Mesenchymal stem cell (in vitro differentiated cells and primary cell): ENCODE measurements around the gene SRGAP1.

Experiments
- DNase-seq: peaks from one replicate; pipeline ENCODE4 v3.0.0-alpha.2; 2013
- H2AFZ ChIP-seq: one replicate; pipeline ENCODE4 v1.6.1; 2013; ENCODE audit warnings: low read depth, mild to moderate bottlenecking, control low read depth, inconsistent platforms, low read length, moderate library complexity
- H2AK5ac ChIP-seq: 2 replicates; pipeline ENCODE4 v1.6.1; 2013; ENCODE audit warnings: low read length, moderate library complexity, mild to moderate bottlenecking, inconsistent platforms; ENCODE audit not compliant: severe bottlenecking
- H2BK120ac ChIP-seq: one replicate; pipeline ENCODE4 v1.6.1; 2013; ENCODE audit warnings: low read depth, mild to moderate bottlenecking, inconsistent platforms, low read length, moderate library complexity
- H2BK12ac ChIP-seq, 2 experiments: one replicate each; pipeline ENCODE4 v1.6.1; 2013; ENCODE audit warnings: inconsistent platforms in 2 of 2, low read length in 2 of 2, mild to moderate bottlenecking in 2 of 2, moderate library complexity in 2 of 2, control low read depth in 1 of 2
- H2BK15ac ChIP-seq: one replicate; pipeline ENCODE4 v1.6.1; 2013; ENCODE audit warnings: mild to moderate bottlenecking, low read depth, inconsistent platforms; ENCODE audit not compliant: poor library complexity, severe bottlenecking
- H2BK5ac ChIP-seq: 2 replicates; pipeline ENCODE4 v1.6.1; 2013; ENCODE audit warnings: low read depth, mild to moderate bottlenecking, low read length, control low read depth, inconsistent platforms; ENCODE audit not compliant: poor library complexity, severe bottlenecking
- H3K14ac ChIP-seq, 2 experiments: one replicate each; pipeline ENCODE4 v1.6.1; 2013; ENCODE audit warnings: inconsistent platforms in 2 of 2, low read length in 2 of 2, control low read depth in 1 of 2, mild to moderate bottlenecking in 1 of 2, moderate library complexity in 1 of 2
- H3K18ac ChIP-seq, 2 experiments: one replicate each; pipeline ENCODE4 v1.6.1; 2013; ENCODE audit warnings: inconsistent platforms in 2 of 2, low read length in 2 of 2, control low read depth in 1 of 2, low read depth in 1 of 2, mild to moderate bottlenecking in 1 of 2
- H3K23ac ChIP-seq, 2 experiments: one replicate each; pipeline ENCODE4 v1.6.1; 2013; ENCODE audit warnings: inconsistent platforms in 2 of 2, low read length in 2 of 2, mild to moderate bottlenecking in 2 of 2, moderate library complexity in 2 of 2, control low read depth in 1 of 2
- H3K27ac ChIP-seq: 2 replicates; pipeline ENCODE4 v1.5.1; 2013; ENCODE audit warnings: mild to moderate bottlenecking, moderate library complexity, low read length, control low read depth, inconsistent platforms; ENCODE audit not compliant: poor library complexity, severe bottlenecking
- H3K27me3 ChIP-seq, 2 experiments: 2 replicates each; pipeline versions ENCODE4 v1.6.1 to v1.7.0; 2013; ENCODE audit warnings: low read length in 2 of 2, mild to moderate bottlenecking in 2 of 2, moderate library complexity in 2 of 2, control low read depth in 1 of 2, inconsistent platforms in 1 of 2; ENCODE audit not compliant: control insufficient read depth in 1 of 2, insufficient read depth in 1 of 2
- H3K36me3 ChIP-seq, 2 experiments: 2 replicates each; pipeline versions ENCODE4 v1.6.1 to v1.7.0; 2013; ENCODE audit warnings: low read length in 2 of 2, control low read depth in 1 of 2, inconsistent platforms in 1 of 2, low read depth in 1 of 2, mild to moderate bottlenecking in 1 of 2; ENCODE audit not compliant: insufficient read depth in 2 of 2, control insufficient read depth in 1 of 2
- H3K4ac ChIP-seq, 2 experiments: one replicate each; pipeline ENCODE4 v1.6.1; 2013; ENCODE audit warnings: inconsistent platforms in 2 of 2, low read length in 2 of 2, mild to moderate bottlenecking in 2 of 2, moderate library complexity in 2 of 2, control low read depth in 1 of 2, low read depth in 1 of 2
- H3K4me1 ChIP-seq: 2 replicates; pipeline ENCODE4 v1.6.1; 2013; ENCODE audit warnings: low read depth, low read length, control low read depth; ENCODE audit not compliant: control insufficient read depth, insufficient read depth
- H3K4me2 ChIP-seq: 2 replicates; pipeline ENCODE4 v1.6.1; 2013; ENCODE audit warnings: low read length, mild to moderate bottlenecking, inconsistent platforms; ENCODE audit not compliant: poor library complexity, severe bottlenecking
- H3K4me3 ChIP-seq, 2 experiments: 2 replicates each; pipeline versions ENCODE4 v1.5.1 to v1.7.0; 2013; ENCODE audit warnings: low read length in 2 of 2, mild to moderate bottlenecking in 2 of 2, control low read depth in 1 of 2, low read depth in 1 of 2; ENCODE audit not compliant: insufficient read depth in 1 of 2
- H3K79me1 ChIP-seq: replicated peaks from 2 replicates; pipeline ENCODE4 v1.6.1; 2013; ENCODE audit warnings: mild to moderate bottlenecking, control low read depth, low read length, inconsistent platforms; ENCODE audit not compliant: poor library complexity, severe bottlenecking
- H3K9ac ChIP-seq: 2 replicates; pipeline ENCODE4 v1.7.0; 2013; ENCODE audit warnings: mild to moderate bottlenecking, low read length, moderate library complexity
- H3K9me3 ChIP-seq: 2 replicates; pipeline ENCODE4 v1.7.0; 2013; ENCODE audit warnings: mild to moderate bottlenecking, low read length; ENCODE audit not compliant: control insufficient read depth
- H4K8ac ChIP-seq: one replicate; pipeline ENCODE4 v1.6.1; 2013; ENCODE audit warnings: inconsistent platforms, mild to moderate bottlenecking, low read length, moderate library complexity
- H4K91ac ChIP-seq: one replicate; pipeline ENCODE4 v1.6.1; 2013; ENCODE audit warnings: mild to moderate bottlenecking, low read length, inconsistent platforms
- whole genome bisulfite sequencing: methylation state at CpG from one replicate; pipeline ENCODE4 v1.1.7; 2013; ENCODE audit warnings: mixed read lengths; 5-methylcytosine and 5-hydroxymethylcytosine counted together

Gene SRGAP1

GRCh38 chr12:64172143-64172970 lies 327.9 kb downstream of the SRGAP1 start:
- H2BK5ac ChIP-seq: no peak overlapping the region
- no peaks in the 10 kb centered on the region for H3K27me3 ChIP-seq
- DNase-seq: no peak
- peak overlapping the region; percentile 70 for H3K9ac ChIP-seq
- no peaks in the 10 kb centered on the region for H3K4me1 ChIP-seq
- H3K79me1 ChIP-seq: no peaks in the 10 kb centered on the region
- no peaks in the 10 kb centered on the region for H3K36me3 ChIP-seq
- H2AK5ac ChIP-seq: no peak overlapping the region
- no peak overlapping the region for H2BK120ac ChIP-seq
- peak overlapping the region; percentile 19 for H4K8ac ChIP-seq
- no peak overlapping the region for H3K4ac ChIP-seq
- peak overlapping the region in 1 of 2 experiments; percentile 96 for H2BK12ac ChIP-seq
- no peak overlapping the region for H2AFZ ChIP-seq
- no peak overlapping the region for H3K4me3 ChIP-seq
- peak overlapping the region in 1 of 2 experiments; percentile 16 for H3K18ac ChIP-seq
- H3K9me3 ChIP-seq: no peaks in the 10 kb centered on the region
- H2BK15ac ChIP-seq: no peak overlapping the region
- H4K91ac ChIP-seq: no peak overlapping the region
- no peak overlapping the region for H3K23ac ChIP-seq
- WGBS: 27% methylated on average over 1 of the region's 1 CpG
- no peak overlapping the region for H3K4me2 ChIP-seq
- no peak overlapping the region for H3K27ac ChIP-seq
- H3K14ac ChIP-seq: no peak overlapping the region

DNA sequence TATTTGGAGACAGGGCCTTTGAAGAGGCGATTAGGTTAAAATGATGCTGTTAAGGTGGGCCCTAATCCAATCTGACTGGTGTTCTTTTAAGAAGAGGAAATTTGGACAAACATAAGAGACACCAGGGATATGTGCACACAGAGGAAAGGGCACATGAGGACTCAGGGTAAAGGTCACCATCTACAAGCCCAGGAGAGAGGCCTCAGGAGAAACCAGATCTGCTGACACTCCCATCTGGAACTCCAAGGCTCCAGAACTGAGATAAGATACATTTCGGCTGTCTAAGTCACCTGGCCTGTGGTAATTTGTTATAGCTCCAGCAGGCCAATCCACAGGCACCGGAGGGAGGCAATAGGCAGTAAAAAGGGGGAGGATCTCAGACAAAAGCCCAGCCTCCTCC lies 329.0 kb downstream of the SRGAP1 start:
- peak overlapping the region in 1 of 2 experiments; percentile 24 for H3K4ac ChIP-seq
- 91% methylated on average over 3 of the region's 3 CpGs for WGBS

GRCh38 chr12:64175254-64175945 lies 330.9 kb downstream of the SRGAP1 start:
- Histone ChIP-seq H2AFZ (no peak overlapping the region), H3K23ac (no peak overlapping the region), H3K79me1 (no peaks in the 10 kb centered on the region), H4K91ac (peak overlapping the region; percentile 29), H3K4ac (peak overlapping the region in 1 of 2 experiments; percentile 5), H3K4me3 (no peak overlapping the region), H2BK5ac (no peak overlapping the region), H3K14ac (no peak overlapping the region), H2BK120ac (no peak overlapping the region), H2AK5ac (no peak overlapping the region), H3K9ac (peak overlapping the region; percentile 33), H3K4me2 (no peak overlapping the region), H3K4me1 (no peaks in the 10 kb centered on the region), H3K36me3 (no peaks in the 10 kb centered on the region), H4K8ac (no peak overlapping the region), H3K27me3 (no peaks in the 10 kb centered on the region), H3K18ac (peak overlapping the region in 1 of 2 experiments; percentile 46), H2BK12ac (no peak overlapping the region), H3K27ac (no peak overlapping the region), H3K9me3 (no peaks in the 10 kb centered on the region), H2BK15ac (peak overlapping the region; percentile 73)
- DNase-seq: no peak
- WGBS: 88% methylated on average over 2 of the region's 2 CpGs

More for the DNA sequence above, 329.0 kb downstream of the SRGAP1 start:
- DNase-seq: no peak
- Histone ChIP-seq H2BK5ac (no peak overlapping the region), H3K79me1 (no peaks in the 10 kb centered on the region), H3K36me3 (no peaks in the 10 kb centered on the region), H4K91ac (no peak overlapping the region), H3K14ac (no peak overlapping the region), H3K27ac (no peak overlapping the region), H2BK15ac (peak overlapping the region; percentile 37), H2BK12ac (no peak overlapping the region), H2AFZ (no peak overlapping the region), H3K4me3 (no peak overlapping the region), H2BK120ac (no peak overlapping the region), H3K9ac (peak overlapping the region; percentile 34), H2AK5ac (no peak overlapping the region), H3K23ac (no peak overlapping the region), H3K4me2 (no peak overlapping the region), H3K9me3 (no peaks in the 10 kb centered on the region), H3K18ac (no peak overlapping the region), H3K27me3 (no peaks in the 10 kb centered on the region), H3K4me1 (no peaks in the 10 kb centered on the region), H4K8ac (no peak overlapping the region)

GRCh38 chr12:64177001-64177400 lies 332.5 kb downstream of the SRGAP1 start:
- Histone ChIP-seq H3K4me1 (peaks cover 2% of the 10 kb centered on the region), H2BK12ac (no peak overlapping the region), H2BK15ac (no peak overlapping the region), H3K23ac (no peak overlapping the region), H4K91ac (no peak overlapping the region), H3K4me2 (no peak overlapping the region), H3K4ac (no peak overlapping the region), H2AFZ (no peak overlapping the region), H3K4me3 (no peak overlapping the region), H3K27me3 (no peaks in the 10 kb centered on the region), H3K27ac (no peak overlapping the region), H2BK120ac (no peak overlapping the region), H3K9me3 (no peaks in the 10 kb centered on the region), H3K9ac (no peak overlapping the region), H3K14ac (no peak overlapping the region), H2AK5ac (no peak overlapping the region), H2BK5ac (no peak overlapping the region), H3K18ac (no peak overlapping the region), H3K79me1 (no peaks in the 10 kb centered on the region), H3K36me3 (no peaks in the 10 kb centered on the region), H4K8ac (no peak overlapping the region)
- no peak for DNase-seq
- WGBS: 77% methylated on average over 7 of the region's 7 CpGs
